T-helper 22 cell (primary cell): Measurements from ENCODE around the gene KCNH4.
A peak's percentile ranks its signal among the peaks of the same experiment; 100 is the strongest.

Source experiments
- DNase-seq: peaks from one replicate; pipeline ENCODE4 v3.0.0-alpha.2; 2020; ENCODE audit warnings: low read depth

Gene KCNH4

DNA sequence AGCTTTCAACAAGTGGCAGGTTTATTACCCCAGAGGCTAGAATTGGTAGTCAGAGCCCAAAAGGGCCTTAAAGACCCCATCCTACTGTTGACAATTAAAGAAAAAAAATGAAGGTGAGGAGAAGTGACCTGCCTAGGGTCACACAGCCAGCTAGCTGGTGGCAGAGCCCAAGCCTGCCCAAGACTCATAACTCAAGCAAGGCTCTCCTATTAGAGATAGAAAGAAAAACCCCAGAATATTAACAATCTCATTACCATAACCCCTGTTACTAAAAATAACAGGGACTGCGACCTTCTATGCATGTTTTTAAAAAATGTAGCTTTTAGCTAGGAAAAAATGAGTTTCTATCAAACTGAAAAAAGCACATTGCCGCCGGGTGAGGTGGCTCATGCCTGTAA lies 44.3 kb downstream of the KCNH4 start:
- DNase-seq = no peak

DNA sequence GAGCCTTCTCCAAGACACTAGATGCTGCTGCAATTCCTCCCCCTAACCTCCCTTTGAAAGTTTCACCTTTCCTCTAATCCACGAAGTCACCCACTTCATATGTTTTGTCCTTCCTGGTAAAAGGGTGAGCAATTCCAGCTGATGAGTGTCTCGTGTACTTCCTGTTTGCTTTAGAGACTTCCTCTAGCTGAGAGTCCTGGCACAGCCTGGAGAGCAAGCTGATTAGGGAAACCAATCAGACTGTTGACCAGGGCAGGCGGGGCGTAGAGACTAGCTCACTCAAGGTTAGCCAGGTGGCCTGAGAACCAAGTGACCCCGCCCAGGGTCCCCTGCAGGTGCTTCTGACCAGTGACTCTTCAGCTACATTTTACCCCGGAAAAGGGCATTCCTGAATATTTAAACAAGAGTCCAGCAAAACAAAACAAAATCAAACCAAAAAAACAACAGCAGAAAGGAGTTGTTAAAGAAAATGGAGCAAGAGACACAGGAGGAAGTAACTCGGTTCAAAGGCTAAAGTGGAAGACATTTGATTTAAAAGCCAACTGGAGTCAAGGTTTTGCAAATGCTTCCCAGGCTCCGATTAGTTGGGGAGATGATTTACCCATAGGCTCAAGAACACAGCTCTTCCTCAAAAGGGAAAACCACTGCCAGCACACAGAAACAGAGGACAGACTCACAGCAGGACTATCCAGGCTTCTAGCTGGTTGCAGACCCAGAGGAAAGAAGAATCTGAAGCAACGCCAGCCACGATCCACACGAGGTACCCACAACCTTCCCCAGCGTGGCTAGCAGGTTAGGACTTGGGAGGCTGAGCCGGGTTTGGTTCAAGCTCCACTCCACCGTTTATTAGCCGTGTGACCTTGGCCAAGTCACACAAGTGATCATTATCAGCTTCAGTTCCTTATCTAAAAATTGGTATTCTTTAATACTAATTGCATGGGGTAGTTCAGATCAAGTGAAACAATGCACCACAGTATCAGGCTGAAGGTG lies 45.0 kb downstream of the KCNH4 start:
- DNase-seq = no peak

DNA sequence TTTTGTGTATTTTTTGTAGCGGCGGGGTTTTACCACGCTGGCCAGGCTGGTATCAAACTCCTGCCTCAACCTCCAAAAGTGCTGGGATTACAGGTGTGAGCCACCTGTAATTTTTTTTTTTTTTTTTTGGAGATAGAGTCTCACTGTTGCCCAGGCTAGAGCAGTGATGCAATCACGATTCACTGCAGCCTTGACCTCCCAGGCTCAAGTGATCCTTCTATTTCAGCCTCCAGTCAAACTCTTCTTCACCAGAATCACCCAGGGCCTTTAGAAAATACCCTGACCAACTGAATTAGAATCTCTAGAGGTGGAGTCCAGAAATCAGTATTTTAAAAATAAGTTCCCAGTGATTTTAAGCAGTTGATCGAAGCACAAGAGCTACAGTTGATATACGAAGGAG lies 45.8 kb downstream of the KCNH4 start:
- no peak for DNase-seq

DNA sequence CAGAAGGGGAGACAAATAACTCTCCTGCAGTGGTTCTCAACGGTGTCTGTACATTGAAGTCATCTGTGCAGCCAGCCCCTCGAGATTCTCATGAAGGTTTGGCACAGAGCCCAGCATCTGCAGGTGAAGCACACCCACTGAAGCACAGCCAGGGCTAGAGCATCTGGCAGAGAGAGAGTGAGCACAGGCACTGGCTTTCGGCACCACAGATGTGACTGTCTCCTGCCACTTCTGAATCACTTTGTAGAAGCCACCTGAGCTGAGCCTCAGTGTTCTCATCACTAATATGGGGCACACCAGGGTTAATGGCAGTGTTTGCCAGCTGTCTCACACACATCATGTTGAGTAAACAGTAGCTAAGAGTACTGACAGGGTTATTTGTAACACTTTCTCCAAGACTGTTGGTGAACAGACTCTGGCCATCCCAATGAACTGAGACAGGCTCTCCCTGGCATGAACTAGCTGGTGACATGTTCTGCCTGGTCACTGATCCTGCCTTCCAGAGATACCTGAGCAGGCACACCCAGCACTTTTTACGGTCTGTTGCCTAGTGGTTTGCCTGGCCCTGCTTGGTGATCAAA lies 47.4 kb downstream of the KCNH4 start:
- no peak for DNase-seq

DNA sequence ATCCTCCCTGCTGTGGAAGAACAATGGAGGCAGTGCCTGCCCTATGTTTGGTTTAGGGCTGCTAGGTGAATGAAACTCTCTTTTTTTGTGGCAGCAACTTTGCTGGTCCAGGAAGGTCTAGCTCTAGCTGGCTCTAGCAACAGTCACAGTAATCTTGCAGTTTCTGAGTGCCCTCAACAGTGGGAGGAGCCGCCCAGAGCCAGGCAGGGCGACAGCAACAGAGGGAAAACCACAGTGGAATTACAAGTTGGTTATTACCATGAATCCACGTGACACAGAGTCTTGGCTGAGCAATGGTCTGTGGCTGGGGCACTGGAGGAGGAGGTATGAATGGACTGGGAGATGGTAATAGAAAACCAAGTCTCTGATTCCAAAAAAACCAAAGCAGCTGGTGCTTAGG lies 48.0 kb downstream of the KCNH4 start:
- DNase-seq = no peak

DNA sequence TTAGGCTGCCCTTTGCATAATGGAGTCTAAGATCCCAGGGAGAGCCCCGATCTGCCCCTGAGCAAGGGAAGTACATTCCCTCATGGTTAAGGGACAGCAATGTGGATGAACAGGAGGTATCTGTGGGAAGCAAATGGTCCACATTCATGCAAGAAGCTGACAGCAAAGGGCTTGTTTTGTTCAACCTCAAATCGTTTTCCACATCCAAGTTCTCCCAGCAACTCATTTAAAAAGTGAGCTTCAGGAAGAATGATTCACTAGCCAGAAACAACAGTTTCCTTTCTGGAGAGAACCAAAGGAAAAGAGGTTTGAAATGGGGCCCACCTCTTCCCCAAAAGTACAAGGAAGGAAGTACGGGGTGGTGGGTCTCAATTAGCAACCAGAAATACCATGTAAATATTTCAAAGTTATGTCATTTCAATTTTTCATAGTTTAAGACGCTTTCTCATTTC lies 48.9 kb downstream of the KCNH4 start:
- DNase-seq = no peak

DNA sequence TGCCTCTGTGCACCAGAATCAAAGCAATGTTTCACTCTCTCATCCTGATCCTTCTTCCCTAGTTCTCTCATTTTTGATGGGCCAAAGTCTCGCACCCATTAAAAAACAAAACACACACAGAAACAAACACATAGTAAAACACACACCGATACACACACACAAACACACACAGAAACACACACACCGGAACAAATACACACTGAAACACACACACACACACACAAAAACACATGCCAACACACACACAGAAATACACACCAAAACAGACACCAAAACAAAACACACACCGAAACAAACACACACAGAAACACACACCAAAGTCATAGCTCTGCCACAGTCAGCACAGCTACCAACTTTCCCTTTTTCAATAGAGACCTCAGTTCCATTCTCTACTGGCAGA lies 49.7 kb downstream of the KCNH4 start:
- DNase-seq = no peak

DNA sequence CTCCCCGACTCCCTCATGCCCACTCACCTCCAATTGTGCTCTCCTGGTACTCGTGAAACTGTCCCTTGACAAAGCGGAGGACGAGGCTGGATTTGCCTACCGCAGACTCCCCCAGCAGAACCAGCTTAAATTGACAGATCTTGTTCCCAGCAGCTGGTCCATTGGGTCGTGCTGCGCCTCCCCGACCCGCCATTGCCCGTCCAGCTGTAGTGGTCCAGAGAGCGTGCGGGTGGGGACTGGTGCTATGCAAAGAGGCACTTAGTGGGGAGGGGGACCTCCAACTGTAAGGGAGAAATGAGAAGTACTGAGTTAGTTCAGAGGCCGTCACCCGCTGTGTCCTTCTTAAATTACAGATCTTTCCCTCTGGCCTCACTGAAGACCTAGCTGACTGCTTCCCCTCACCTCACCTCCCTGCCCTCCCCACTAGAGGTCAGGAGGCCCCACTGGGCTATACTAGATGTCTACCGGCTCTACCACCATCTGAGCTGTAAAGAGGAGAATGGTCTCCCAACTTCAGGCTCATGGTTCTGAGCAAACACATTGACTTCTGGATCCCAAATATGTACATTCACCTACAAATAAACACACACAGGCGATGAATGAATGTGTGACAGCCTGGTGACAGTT lies 50.5 kb downstream of the KCNH4 start:
- DNase-seq = no peak

DNA sequence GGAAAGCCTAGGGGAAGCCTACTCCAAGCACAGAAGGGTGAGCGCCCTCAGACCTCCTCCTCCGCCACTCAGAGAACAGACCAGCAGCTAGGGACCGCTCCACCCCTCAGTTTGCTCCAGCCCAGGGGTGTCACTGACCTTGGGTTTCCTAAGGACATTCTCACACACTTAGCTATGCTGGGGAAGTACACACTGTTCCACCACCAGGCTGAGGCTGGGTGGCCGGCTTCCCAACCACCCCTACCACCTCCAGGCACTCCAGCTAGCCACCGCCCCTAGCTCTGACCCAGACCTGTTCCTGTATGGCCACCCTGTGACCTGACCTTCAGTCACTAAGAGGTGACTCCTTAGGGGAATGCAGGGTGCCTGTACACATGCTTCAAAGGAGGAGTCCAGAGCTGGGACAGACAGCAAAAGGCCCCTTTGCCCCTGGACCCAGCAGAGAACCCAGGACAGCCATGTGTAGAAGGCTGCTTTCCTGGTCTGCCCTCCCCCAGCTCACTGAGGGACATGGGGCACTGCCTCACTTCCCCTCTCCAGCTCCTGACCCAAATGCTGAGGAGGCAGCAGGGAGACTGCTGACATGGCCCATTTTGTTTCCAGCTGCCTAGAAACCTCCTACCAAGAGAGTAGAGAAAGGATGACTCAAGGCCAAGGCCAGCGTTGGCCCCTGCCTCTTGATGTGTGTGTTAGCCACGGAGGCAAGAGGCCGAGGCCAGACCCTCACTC lies 51.7 kb downstream of the KCNH4 start:
- no peak for DNase-seq

DNA sequence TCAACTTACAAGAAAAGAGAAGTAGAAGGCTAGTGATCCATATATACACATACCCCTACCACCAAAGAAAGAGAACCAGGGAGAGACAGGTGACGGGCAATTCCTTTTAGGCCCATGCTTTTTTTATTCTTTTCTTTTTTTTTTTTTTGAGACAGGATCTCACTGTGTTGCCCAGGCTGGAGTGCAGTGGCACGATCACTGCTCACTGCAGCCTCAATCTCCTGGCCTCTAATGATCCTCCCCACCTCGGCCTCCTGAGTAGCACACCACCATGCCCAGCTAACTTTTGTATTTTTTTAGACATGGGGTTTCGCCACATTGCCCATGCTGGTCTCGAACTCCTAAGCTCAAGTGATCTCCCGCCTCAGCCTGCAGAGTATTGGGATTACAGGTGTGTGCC lies 53.5 kb downstream of the KCNH4 start:
- DNase-seq = no peak

DNA sequence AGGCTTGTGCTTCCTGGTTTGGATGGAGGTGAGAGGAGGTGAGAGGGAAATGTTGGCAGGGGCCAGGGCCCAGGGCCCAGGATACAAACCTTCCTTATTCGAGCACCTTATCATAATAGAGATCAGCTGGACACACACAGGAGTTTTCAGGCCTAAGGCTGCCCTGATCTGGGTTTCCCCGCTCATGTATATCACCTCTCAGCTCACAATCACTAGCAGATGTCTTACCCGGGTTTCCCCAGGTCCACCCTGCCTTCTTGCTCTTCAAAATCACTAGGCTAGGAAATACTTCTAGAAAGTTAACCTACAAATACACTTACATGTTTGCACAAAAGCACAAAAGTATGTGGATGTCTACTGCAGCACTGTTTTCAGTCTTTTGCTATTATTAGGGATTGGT lies 54.1 kb downstream of the KCNH4 start:
- DNase-seq = no peak

DNA sequence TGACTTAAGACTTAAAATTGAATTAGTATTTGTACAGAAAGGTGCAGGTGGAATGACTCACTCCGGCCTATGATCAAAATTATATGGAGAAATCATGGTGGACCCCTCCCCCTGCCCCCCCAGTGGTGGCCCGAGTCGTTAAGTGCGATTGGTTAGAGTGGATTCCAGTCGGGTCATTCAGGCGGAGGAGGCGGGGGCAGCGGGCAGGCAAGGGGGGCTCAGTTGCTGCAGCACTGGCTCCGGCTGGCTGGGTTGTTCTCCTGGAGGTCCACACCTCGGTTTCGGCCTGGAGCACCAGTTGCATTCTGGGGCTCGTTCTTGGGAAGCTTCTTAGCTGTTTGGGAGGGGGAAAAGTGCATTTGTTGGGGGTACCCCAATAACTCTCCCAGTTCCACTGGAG lies 55.4 kb downstream of the KCNH4 start:
- DNase-seq = no peak

DNA sequence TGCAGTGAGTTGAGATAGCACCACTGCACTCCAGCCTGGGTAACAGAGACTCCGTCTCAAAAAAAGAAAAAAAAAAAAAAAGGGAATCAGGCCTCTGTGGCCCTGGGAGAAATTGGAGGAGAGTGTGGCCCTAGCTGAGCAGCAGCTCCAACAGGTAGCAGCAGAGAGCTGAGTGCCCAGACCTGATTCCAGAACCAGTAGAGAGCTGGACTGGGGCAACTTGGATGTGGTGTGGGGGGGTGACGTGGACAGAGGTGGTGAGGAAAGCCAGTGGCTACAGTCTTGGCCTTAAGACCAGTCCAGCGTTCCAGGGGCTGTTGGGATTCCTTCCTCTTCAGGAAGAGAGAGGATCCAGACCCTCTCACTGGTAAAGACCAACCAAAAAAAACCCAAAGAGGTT lies 56.7 kb downstream of the KCNH4 start:
- no peak for DNase-seq

DNA sequence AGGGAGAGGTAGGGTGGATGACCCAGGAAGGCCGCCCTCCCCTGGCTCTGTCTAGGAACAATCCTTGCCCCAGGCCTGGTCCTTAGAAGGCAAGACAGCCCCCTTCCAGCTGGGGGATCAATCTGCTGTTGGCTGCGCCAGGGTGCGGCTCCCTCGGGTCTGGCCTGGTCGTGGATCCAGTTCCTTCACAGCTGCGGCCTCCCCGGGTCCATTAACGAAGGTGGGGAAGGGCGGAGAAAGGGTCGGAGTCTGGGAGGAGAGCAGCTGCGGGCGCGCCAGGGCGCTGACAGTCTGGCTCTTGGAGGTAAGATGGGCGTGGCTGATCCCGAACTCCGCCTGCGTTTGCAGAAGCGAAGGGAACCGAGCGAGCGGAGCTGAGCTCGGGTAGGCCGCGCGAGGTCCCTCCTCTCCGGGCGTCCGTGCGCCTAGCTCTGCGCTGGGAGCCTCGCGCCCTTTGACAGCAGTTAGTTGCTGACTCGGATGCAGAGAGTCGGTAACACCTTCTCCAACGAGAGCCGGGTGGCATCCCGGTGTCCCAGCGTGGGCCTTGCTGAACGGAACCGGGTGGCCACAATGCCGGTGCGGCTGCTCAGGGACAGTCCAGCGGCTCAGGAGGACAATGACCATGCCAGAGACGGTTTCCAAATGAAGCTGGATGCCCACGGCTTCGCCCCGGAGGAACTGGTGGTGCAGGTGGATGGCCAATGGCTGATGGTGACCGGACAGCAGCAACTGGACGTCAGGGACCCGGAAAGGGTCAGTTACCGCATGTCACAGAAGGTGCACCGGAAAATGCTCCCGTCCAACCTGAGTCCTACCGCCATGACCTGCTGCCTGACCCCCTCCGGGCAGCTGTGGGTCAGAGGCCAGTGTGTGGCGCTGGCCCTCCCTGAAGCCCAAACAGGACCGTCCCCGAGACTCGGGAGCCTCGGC lies 58.3 kb downstream of the KCNH4 start, which contains the start of gene HSPB9:
TSS of gene HSPB9 (plus strand) at position 434 of the 933 bp plus-strand sequence. CDS start at position 481, 47 bp downstream.
- DNase-seq = no peak

DNA sequence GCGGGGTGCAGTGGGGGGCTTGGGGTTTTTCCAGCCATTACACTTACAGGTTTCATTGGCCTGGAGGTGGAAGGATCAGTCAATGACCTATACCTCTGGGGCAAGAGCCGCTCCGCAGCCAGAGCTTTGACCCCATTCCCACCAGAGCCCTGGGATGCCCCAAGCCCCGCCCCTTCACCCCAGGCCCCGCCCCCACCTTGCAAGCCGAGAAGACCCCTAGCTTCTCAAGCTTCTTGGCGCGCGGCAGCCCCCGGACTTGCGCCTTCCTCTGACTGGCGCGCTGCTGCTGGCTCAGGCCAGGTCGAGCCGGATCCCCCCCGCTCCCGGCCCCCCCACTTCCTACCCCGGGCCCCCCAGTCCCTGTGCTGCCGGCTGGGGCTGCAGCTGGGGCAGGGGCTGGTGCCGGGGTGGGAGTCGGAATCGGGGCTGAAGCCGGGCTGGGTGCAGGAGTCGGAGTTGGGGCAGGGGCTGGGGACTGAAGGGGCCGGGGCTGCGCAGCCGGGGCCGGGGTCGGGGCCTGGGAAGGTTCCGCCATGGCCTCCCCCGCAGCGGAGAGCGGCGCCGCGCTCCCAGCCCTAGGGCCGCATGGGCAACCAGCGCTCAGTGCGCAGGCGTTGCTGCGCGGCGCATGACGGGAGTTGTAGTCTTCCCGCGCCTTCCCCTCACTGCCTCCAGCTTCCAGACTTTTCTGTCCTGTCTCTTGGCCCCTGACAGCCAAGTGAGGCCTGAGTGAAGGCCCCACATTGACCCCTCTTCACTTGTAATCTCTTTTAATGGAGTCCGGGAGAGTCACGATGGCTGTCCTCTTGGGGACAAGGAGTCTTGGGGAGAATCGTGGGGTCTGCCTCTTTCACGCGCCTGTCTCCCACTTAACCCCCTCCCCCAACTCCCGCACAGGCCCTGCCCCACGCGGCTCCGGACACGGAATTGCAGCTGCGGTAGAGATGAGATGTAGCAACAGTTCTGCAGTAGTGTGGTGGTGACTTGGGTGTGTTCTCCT lies 59.9 kb downstream of the KCNH4 start, which contains the start of gene KAT2A:
TSS of gene KAT2A (minus strand) at position 598 of the 1,000 bp plus-strand sequence. CDS start at position 535, 63 bp downstream.
- peak; percentile 54 for DNase-seq

DNA sequence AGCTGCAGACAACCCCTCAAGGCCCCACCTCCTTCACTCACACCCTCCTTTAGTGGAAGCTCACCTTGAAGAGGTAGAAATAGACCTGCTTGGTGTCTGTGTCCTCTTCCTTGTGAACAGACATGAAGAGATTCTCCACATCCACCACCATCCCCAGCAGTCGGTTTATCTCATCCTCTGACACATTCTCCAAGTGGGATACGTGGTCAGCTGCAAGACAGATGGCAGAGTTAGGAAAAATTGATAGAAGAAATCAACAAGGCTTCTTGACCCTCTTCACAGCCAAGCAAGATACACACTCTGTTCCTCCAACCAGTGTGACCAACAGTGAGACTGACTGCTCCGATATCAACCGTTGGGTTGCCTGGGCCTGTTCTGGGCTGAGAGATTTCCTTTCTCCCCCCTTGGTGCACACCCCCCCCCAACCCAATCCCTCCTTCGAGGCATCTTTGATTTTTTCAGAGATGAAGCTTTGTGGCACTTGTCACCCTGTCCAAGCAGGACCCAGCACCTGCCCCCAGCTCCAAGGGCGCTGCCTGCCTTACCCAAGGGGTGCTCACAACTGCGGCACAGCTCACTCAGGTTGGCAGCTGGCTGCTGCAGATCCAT lies 60.7 kb downstream of the KCNH4 start:
- no peak for DNase-seq

DNA sequence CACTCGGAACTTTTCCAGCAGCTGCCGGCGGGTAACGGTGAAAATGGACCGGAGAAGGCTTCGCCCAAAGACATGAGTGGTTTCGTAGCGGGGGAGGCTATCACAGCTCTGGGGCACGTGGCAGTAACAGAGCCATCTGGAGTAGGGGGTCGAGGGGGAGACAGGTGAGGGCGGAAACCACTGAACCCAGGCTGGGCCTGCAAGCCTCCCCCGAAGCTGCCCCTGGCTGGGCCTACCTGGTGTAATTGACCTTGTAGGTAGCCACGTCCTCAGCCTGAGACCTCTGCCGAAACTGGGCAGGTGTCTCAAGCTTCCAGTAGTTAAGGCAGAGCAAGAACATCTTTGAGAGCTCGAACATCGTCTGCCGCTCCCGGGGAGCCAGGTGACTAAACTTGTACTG lies 61.6 kb downstream of the KCNH4 start:
- DNase-seq = no peak

DNA sequence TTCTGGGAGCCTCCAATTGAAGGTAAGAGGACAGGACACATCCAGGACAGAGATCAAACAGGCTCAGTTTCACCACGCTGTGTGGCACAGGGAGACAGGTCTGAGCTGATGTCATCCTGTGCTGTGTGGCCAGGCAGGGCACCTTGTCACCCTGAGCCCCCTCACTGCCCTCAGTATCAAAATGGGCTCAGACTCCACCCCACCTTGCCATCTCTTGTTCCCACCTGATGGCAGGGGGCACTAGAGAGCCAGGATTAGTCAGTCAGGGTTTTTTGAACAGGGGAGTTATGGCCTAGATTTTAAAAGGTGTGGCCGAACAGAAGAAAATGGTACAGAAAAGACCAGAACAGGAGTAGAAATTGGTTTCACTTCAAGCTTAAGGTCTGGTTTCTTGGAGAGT lies 62.4 kb downstream of the KCNH4 start:
- no peak for DNase-seq

DNA sequence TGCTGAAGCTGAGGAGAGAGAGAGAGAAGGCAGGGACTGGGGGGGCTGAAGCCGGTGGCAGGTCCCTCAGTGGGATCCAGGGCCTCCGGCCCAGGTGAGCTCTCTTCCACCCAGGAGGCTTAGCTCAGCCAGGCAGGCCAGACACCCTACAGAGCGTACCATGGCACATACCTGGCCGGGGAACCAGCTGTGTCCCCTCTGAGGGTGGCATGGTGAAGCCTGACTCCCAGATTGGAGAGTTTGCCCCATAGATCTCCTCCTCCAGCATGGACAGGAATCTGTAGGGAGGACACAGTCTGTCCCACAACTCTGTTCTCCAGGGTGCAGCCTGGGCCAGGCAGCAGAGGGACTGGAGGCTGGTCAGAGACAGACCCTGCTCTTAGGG lies 62.8 kb downstream of the KCNH4 start:
- DNase-seq = no peak
